ENCODE results near the gene TAF1D. TPM values are rescaled to one million over a fixed set of nuclear protein-coding genes. Genes with fewer than 3 reads are reported as not detected.
A peak's percentile ranks its signal among the peaks of the same experiment; 100 is the strongest.
"Not testable (repeated sequence)": the region's sequence is repeated elsewhere in the genome, so short reads cannot be mapped to it uniquely, and the experiment has no call there.

The TAF1D gene
- 100 to 1,000 TPM; 172 to 178 TPM for total RNA-seq

GRCh38 chr11:93741094-93741881 lies at the start of gene TAF1D, which contains the start of gene C11orf54:
Gene TAF1D, minus strand, starts transcription at chr11:93741495. Its CDS starts 2,191 bp downstream, at chr11:93739304.
Gene C11orf54, plus strand, starts transcription at chr11:93741672. Its CDS starts 5,722 bp downstream, at chr11:93747394.
- peak; percentile 91 for DNase-seq
- H3K27me3 Mint-ChIP-seq, result no peaks in the 10 kb centered on the region
- peaks cover 43% of the 10 kb centered on the region for H3K36me3 Mint-ChIP-seq
- H3K4me1 Mint-ChIP-seq, result peaks cover 38% of the 10 kb centered on the region
- H3K4me3 Mint-ChIP-seq, result peak within 1 kb of the TSS; percentile 99
- ATAC-seq (ENCODE audit: low read depth), result peak; percentile 90
- POLR2A ChIA-PET, result interaction anchor here (0.6 to 5.5 kb wide), 26 partner anchors 10 to 1307 kb away, joined by 3 to 113 read pairs (median 4); partner anchors contain the start of genes CEP295, MED17 and PANX1
- no peaks in the 10 kb centered on the region for H3K9me3 Mint-ChIP-seq
- peak within 1 kb of the TSS; percentile 99 for H3K27ac Mint-ChIP-seq

GRCh38 chr11:93784935-93785360 lies 43.7 kb upstream of the TAF1D start:
- peak overlapping the region; percentile 97 for H3K4me3 Mint-ChIP-seq
- no peak for DNase-seq
- H3K36me3 Mint-ChIP-seq, result peaks cover 22% of the 10 kb centered on the region
- ATAC-seq (ENCODE audit: low read depth), result peak; percentile 15
- no peaks in the 10 kb centered on the region for H3K9me3 Mint-ChIP-seq
- POLR2A ChIA-PET, result interaction anchor here (0.8 to 1.1 kb wide), 2 partner anchors 20 to 43 kb away, joined by 3 read pairs; partner anchors contain the start of gene C11orf54
- peak overlapping the region; percentile 92 for H3K27ac Mint-ChIP-seq
- H3K4me1 Mint-ChIP-seq, result peaks cover 33% of the 10 kb centered on the region
- H3K27me3 Mint-ChIP-seq, result no peaks in the 10 kb centered on the region

GRCh38 chr11:93784145-93784934 lies 43.0 kb upstream of the TAF1D start, which contains the start of gene MED17:
Gene MED17, plus strand, starts transcription at chr11:93784282. Its CDS starts 232 bp downstream, at chr11:93784514.
- ATAC-seq (ENCODE audit: low read depth), result peak; percentile 92
- H3K4me3 Mint-ChIP-seq, result peak within 1 kb of the TSS; percentile 97
- H3K27ac Mint-ChIP-seq, result peak within 1 kb of the TSS; percentile 92
- peak; percentile 84 for DNase-seq
- H3K36me3 Mint-ChIP-seq, result peaks cover 22% of the 10 kb centered on the region
- no peaks in the 10 kb centered on the region for H3K9me3 Mint-ChIP-seq
- POLR2A ChIA-PET, result interaction anchor here (0.6 to 2.6 kb wide), 12 partner anchors 10 to 710 kb away, joined by 3 to 113 read pairs (median 4); partner anchors contain the start of genes C11orf54, CEP295, PANX1 and TAF1D
- H3K27me3 Mint-ChIP-seq, result no peaks in the 10 kb centered on the region
- peaks cover 33% of the 10 kb centered on the region for H3K4me1 Mint-ChIP-seq

DNA sequence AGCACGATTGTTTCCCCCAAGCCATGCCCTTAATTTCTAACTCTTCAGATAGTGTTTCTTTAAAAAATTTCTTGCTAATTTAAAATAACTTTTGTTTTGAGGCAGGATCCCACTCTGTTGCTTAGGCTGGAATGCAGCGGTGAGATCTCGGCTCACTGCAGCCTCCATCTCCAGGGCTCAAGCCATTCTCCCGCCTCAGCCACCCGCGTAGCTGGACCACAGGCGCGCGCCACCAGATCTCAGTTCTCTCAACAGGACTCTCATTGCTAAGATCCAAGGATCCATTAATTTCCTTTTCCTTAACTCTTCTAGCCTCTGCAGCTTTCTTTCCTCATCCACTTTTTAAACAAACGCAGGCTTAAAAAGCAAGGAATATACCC lies 42.5 kb upstream of the TAF1D start:
- peaks cover 21% of the 10 kb centered on the region for H3K36me3 Mint-ChIP-seq
- no peaks in the 10 kb centered on the region for H3K27me3 Mint-ChIP-seq
- peak overlapping the region; percentile 97 for H3K4me3 Mint-ChIP-seq
- DNase-seq (no peak), ATAC-seq (ENCODE audit: low read depth) (peak; percentile 24)
- peak overlapping the region; percentile 92 for H3K27ac Mint-ChIP-seq
- peaks cover under 1% of the 10 kb centered on the region for H3K9me3 Mint-ChIP-seq
- peaks cover 31% of the 10 kb centered on the region for H3K4me1 Mint-ChIP-seq
- POLR2A ChIA-PET, result interaction anchor here (0.7 to 2.6 kb wide), 10 partner anchors 9 to 710 kb away, joined by 3 to 113 read pairs (median 4); partner anchors contain the start of genes C11orf54, CEP295, PANX1 and TAF1D

DNA sequence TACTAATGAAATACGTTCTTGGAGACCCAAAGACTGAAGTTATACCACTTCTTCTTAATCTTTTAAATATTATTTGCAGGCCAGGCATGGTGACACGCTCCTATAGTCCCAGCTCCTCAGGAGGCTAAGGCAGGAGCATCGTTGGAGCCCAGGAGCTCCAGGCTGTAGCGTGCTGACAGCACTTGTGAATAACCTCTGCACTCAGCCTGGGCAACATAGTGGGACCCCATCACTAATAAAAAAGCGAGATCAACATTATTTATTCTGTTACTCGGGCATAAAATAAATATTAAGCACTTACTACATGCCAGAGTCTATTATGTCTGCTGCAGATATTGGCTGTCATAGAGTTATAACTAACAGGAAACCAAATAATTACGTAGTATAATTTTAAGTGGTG lies 42.1 kb upstream of the TAF1D start:
- peaks cover 2% of the 10 kb centered on the region for H3K9me3 Mint-ChIP-seq
- POLR2A ChIA-PET, result interaction anchor here (0.9 to 2.6 kb wide), 7 partner anchors 9 to 346 kb away, joined by 3 to 113 read pairs (median 6); partner anchors contain the start of genes C11orf54, CEP295, PANX1 and TAF1D
- ATAC-seq (ENCODE audit: low read depth) (no peak), DNase-seq (no peak)
- peak overlapping the region; percentile 97 for H3K4me3 Mint-ChIP-seq
- H3K27me3 Mint-ChIP-seq, result no peaks in the 10 kb centered on the region
- peak overlapping the region; percentile 92 for H3K27ac Mint-ChIP-seq
- peaks cover 21% of the 10 kb centered on the region for H3K36me3 Mint-ChIP-seq
- H3K4me1 Mint-ChIP-seq, result peaks cover 29% of the 10 kb centered on the region

- Mint-ChIP-seq H3K36me3 (peaks cover 11% of the 10 kb centered on the region), H3K4me1 (no peaks in the 10 kb centered on the region), H3K27ac (no peak overlapping the region), H3K27me3 (no peaks in the 10 kb centered on the region), H3K9me3 (peaks cover 3% of the 10 kb centered on the region), H3K4me3 (no peak overlapping the region)
- DNase-seq (no peak), ATAC-seq (ENCODE audit: low read depth) (no peak)
- POLR2A ChIA-PET, result interaction anchor here (1.3 kb wide), 1 partner anchor 9 kb away, joined by 3 read pairs; the partner anchor contains the start of gene MED17
Observed at GRCh38 chr11:93775289-93775688, 34.0 kb upstream of the TAF1D start.

GRCh38 chr11:93774560-93774959 lies 33.3 kb upstream of the TAF1D start:
- not testable (repeated sequence) for H3K4me1 Mint-ChIP-seq; H3K4me3 Mint-ChIP-seq; DNase-seq; H3K9me3 Mint-ChIP-seq; ATAC-seq (ENCODE audit: low read depth); H3K27ac Mint-ChIP-seq; H3K27me3 Mint-ChIP-seq
- POLR2A ChIA-PET, result interaction anchor here (1.3 kb wide), 1 partner anchor 9 kb away, joined by 3 read pairs; the partner anchor contains the start of gene MED17
- peaks cover 11% of the 10 kb centered on the region for H3K36me3 Mint-ChIP-seq

GRCh38 chr11:93773601-93774200 lies 32.4 kb upstream of the TAF1D start:
- H3K4me3 Mint-ChIP-seq, result no peak overlapping the region
- no peaks in the 10 kb centered on the region for H3K4me1 Mint-ChIP-seq
- no peak overlapping the region for H3K27ac Mint-ChIP-seq
- no peak for ATAC-seq (ENCODE audit: low read depth)
- H3K27me3 Mint-ChIP-seq, result no peaks in the 10 kb centered on the region
- H3K9me3 Mint-ChIP-seq, result peaks cover 2% of the 10 kb centered on the region
- DNase-seq, result no peak
- H3K36me3 Mint-ChIP-seq, result peaks cover 9% of the 10 kb centered on the region
- POLR2A ChIA-PET, result interaction anchor here (1.3 kb wide), 1 partner anchor 10 kb away, joined by 3 read pairs; the partner anchor contains the start of gene MED17

GRCh38 chr11:93773045-93773477 lies 31.8 kb upstream of the TAF1D start:
- DNase-seq (no peak), ATAC-seq (ENCODE audit: low read depth) (no peak)
- POLR2A ChIA-PET, result interaction anchor here (1.7 kb wide), 1 partner anchor 10 kb away, joined by 6 read pairs; the partner anchor contains the start of gene MED17

DNA sequence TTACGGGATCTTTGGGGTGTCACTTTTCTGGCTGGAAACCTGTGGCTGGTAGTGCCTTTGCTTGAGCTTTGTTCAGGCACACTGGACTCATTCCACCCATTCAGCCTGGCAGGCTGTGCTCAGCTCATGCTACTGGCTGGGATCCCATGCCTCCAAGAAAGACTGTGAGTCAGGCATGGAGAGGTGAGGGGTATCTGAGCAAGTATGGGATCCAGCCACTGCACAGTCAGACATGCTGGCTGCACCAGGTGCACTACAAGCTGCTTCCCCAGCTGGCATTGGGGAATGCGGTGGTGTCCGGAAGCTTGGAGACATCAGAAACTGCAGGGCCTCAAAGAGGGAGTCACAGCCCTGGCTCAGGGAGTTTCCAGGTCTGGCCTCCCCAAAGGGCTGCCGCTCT lies 30.8 kb upstream of the TAF1D start:
- H3K36me3 Mint-ChIP-seq, result peaks cover 12% of the 10 kb centered on the region
- H3K4me3 Mint-ChIP-seq, result no peak overlapping the region
- DNase-seq (no peak), ATAC-seq (ENCODE audit: low read depth) (no peak)
- H3K4me1 Mint-ChIP-seq, result no peaks in the 10 kb centered on the region
- H3K27me3 Mint-ChIP-seq, result no peaks in the 10 kb centered on the region
- peak overlapping the region; percentile 12 for H3K27ac Mint-ChIP-seq
- peaks cover 4% of the 10 kb centered on the region for H3K9me3 Mint-ChIP-seq
- POLR2A ChIA-PET, result interaction anchor here (1.7 kb wide), 1 partner anchor 11 kb away, joined by 6 read pairs; the partner anchor contains the start of gene MED17

More at GRCh38 chr11:93773045-93773477, 31.8 kb upstream of the TAF1D start:
- H3K27ac Mint-ChIP-seq, result no peak overlapping the region
- H3K36me3 Mint-ChIP-seq, result peaks cover 9% of the 10 kb centered on the region
- H3K27me3 Mint-ChIP-seq, result no peaks in the 10 kb centered on the region
- no peak overlapping the region for H3K4me3 Mint-ChIP-seq
- H3K4me1 Mint-ChIP-seq, result no peaks in the 10 kb centered on the region
- peaks cover 1% of the 10 kb centered on the region for H3K9me3 Mint-ChIP-seq

- no peak overlapping the region for H3K4me3 Mint-ChIP-seq
- no peak overlapping the region for H3K27ac Mint-ChIP-seq
- POLR2A ChIA-PET, result no interaction called here
- H3K27me3 Mint-ChIP-seq, result no peaks in the 10 kb centered on the region
- H3K36me3 Mint-ChIP-seq, result peaks cover 14% of the 10 kb centered on the region
- ATAC-seq (ENCODE audit: low read depth), result no peak
- no peaks in the 10 kb centered on the region for H3K4me1 Mint-ChIP-seq
- H3K9me3 Mint-ChIP-seq, result peaks cover 6% of the 10 kb centered on the region
- no peak for DNase-seq
Observed at GRCh38 chr11:93770160-93770559, 28.9 kb upstream of the TAF1D start.

- H3K27ac Mint-ChIP-seq, result no peak overlapping the region
- peaks cover 12% of the 10 kb centered on the region for H3K36me3 Mint-ChIP-seq
- H3K9me3 Mint-ChIP-seq, result peaks cover 5% of the 10 kb centered on the region
- no peaks in the 10 kb centered on the region for H3K27me3 Mint-ChIP-seq
- H3K4me3 Mint-ChIP-seq, result no peak overlapping the region
- ATAC-seq (ENCODE audit: low read depth) (no peak), DNase-seq (no peak)
- POLR2A ChIA-PET, result interaction anchor here (1.0 kb wide), 1 partner anchor 26 kb away, joined by 3 read pairs; the partner anchor contains the start of genes C11orf54 and TAF1D
- H3K4me1 Mint-ChIP-seq, result no peaks in the 10 kb centered on the region
Observed at GRCh38 chr11:93767018-93767417, 25.7 kb upstream of the TAF1D start.
